HCT116 (cell line): ENCODE data around the gene XKR8. TPM values are rescaled to one million over a fixed set of nuclear protein-coding genes. Genes with fewer than 3 reads are reported as not detected.

ENCODE experiments used
- ATAC-seq: fragments of 200-7000 bp; cut with Tn5 transposase; 2 replicates; pipeline ENCODE4 v1.9.1; 2020; ENCODE audit warnings: mild to moderate bottlenecking, moderate library complexity
- BruUV-seq: library from RNA; stranded (reverse); fragments of 400-500 nt; replicated peaks from 2 replicates; lab custom pipeline; 2021; lab: Mats Ljungman, UMichigan
- CTCF ChIA-PET: fragments of 300-600 bp; sonication (Branson Sonifier 250); formaldehyde crosslinking; loops from one replicate; lab custom pipeline; 2021; ENCODE audit warnings: antibody characterized with exemption; lab: Charles Lee
- POLR2A ChIA-PET: fragments of 300-600, 350-600 bp; sonication (Branson Sonifier 250); formaldehyde crosslinking; loops from one replicate; lab custom pipeline; 2021; ENCODE audit warnings: antibody characterized with exemption; lab: Charles Lee
- RAD21 ChIA-PET, 2 experiments: fragments of 300-600 bp; sonication (Branson Sonifier 250); formaldehyde crosslinking; loops; one replicate each; lab custom pipeline; 2023; ENCODE audit warnings: low total read pairs in 2 of 2; ENCODE audit not compliant: uncharacterized antibody in 2 of 2, unreplicated experiment in 2 of 2, low non-redundant PET in 1 of 2; lab: Charles Lee
- DNase-seq: peaks from one replicate; pipeline ENCODE4 v3.0.0-alpha.2; 2010; ENCODE audit warnings: low read depth, low spot score
- H2AFZ ChIP-seq: fragments of 200-600 bp; shearing (Covaris generic), sonication (generic); 2 replicates; pipeline ENCODE4 v1.6.1; 2017; ENCODE audit warnings: low read depth, mixed run types, mixed read lengths, antibody characterized with exemption, low read length; ENCODE audit not compliant: poor library complexity, severe bottlenecking
- H3K27ac ChIP-seq: 2 replicates; pipeline ENCODE4 v1.5.1; 2012; ENCODE audit warnings: low read depth, low read length
- H3K27me3 ChIP-seq: fragments of 200-600 bp; sonication (generic); 2 replicates; pipeline ENCODE4 v1.6.1; 2016; ENCODE audit warnings: mixed run types, low read length, mixed read lengths; ENCODE audit not compliant: insufficient read depth
- H3K36me3 ChIP-seq, 2 experiments: fragments of 200-500 bp in 1 of 2; fragments of 200-600 bp in 1 of 2; sonication (Bioruptor generic) in 1 of 2; sonication (generic) in 1 of 2; 2 replicates each; pipeline versions ENCODE4 v1.5.1 to v1.6.1; 2014 to 2016; ENCODE audit warnings: low read length in 2 of 2, inconsistent platforms in 1 of 2, mixed read lengths in 1 of 2, mixed run types in 1 of 2; ENCODE audit not compliant: insufficient read depth in 2 of 2, control insufficient read depth in 1 of 2
- H3K4me1 ChIP-seq, 2 experiments: fragments of 200-600 bp in 1 of 2; sonication (generic) in 1 of 2; 2 replicates each; pipeline versions ENCODE4 v1.5.1 to v1.6.1; 2012 to 2017; ENCODE audit warnings: low read length in 2 of 2, inconsistent platforms in 1 of 2, mild to moderate bottlenecking in 1 of 2, mixed read lengths in 1 of 2, mixed run types in 1 of 2, moderate library complexity in 1 of 2; ENCODE audit not compliant: insufficient read depth in 2 of 2, control insufficient read depth in 1 of 2
- H3K4me2 ChIP-seq: fragments of 200-600 bp; sonication (generic); 2 replicates; pipeline ENCODE4 v1.6.1; 2017; ENCODE audit warnings: mixed run types, low read length, mixed read lengths
- H3K4me3 ChIP-seq, 2 experiments: fragments of 200-600 bp in 1 of 2; sonication (generic) in 1 of 2; replicated peaks in 1 of 2; 2 replicates each; pipeline ENCODE4 v1.5.1; 2011 to 2016; ENCODE audit warnings: low read length in 2 of 2, control low read depth in 1 of 2, low read depth in 1 of 2, mild to moderate bottlenecking in 1 of 2, mixed read lengths in 1 of 2, mixed run types in 1 of 2
- H3K79me2 ChIP-seq: fragments of 200-600 bp; sonication (generic); 2 replicates; pipeline ENCODE4 v1.6.1; 2017; ENCODE audit warnings: mild to moderate bottlenecking, mixed run types, low read length, moderate library complexity, mixed read lengths; ENCODE audit not compliant: insufficient read depth
- H3K9ac ChIP-seq: fragments of 200-600 bp; sonication (generic); 2 replicates; pipeline ENCODE4 v1.6.1; 2016; ENCODE audit warnings: low read length, mixed read lengths
- H3K9me2 ChIP-seq: fragments of 200-600 bp; sonication (generic), shearing (Covaris generic); 2 replicates; pipeline ENCODE4 v1.6.1; 2017; ENCODE audit warnings: mixed run types, mild to moderate bottlenecking, moderate library complexity; ENCODE audit not compliant: insufficient read depth
- H3K9me3 ChIP-seq, 2 experiments: fragments of 200-500 bp in 1 of 2; fragments of 200-600 bp in 1 of 2; sonication (Bioruptor generic) in 1 of 2; sonication (generic) in 1 of 2; 2 replicates each; pipeline ENCODE4 v1.6.1; 2014 to 2017; ENCODE audit warnings: low read length in 2 of 2, mixed read lengths in 2 of 2, inconsistent platforms in 1 of 2, low read depth in 1 of 2, mild to moderate bottlenecking in 1 of 2, mixed run types in 1 of 2, moderate library complexity in 1 of 2; ENCODE audit not compliant: control insufficient read depth in 1 of 2, insufficient read depth in 1 of 2
- H4K20me1 ChIP-seq: fragments of 200-600 bp; sonication (generic), shearing (Covaris generic); 2 replicates; pipeline ENCODE4 v1.6.1; 2017; ENCODE audit warnings: mixed run types, mild to moderate bottlenecking, moderate library complexity; ENCODE audit not compliant: insufficient read depth
- ATF3 ChIP-seq: IDR thresholded peaks from 2 replicates; pipeline ENCODE4 v1.6.1; 2012
- CEBPB ChIP-seq: IDR thresholded peaks from 2 replicates; pipeline ENCODE4 v1.6.1; 2012; ENCODE audit warnings: low read depth
- CTCF ChIP-seq, 3 experiments: fragments of 200-600 bp in 1 of 3; sonication (generic) in 1 of 3; IDR thresholded peaks in 2 of 3; conservative IDR thresholded peaks in 1 of 3; 2 replicates each; pipeline ENCODE4 v1.5.1; 2012 to 2017; ENCODE audit warnings: low read depth in 2 of 3, low read length in 2 of 3, antibody characterized with exemption in 1 of 3, borderline replicate concordance in 1 of 3, control low read depth in 1 of 3, mild to moderate bottlenecking in 1 of 3, mixed read lengths in 1 of 3, mixed run types in 1 of 3, moderate library complexity in 1 of 3; ENCODE audit not compliant: insufficient read depth in 1 of 3
- ELF1 ChIP-seq: IDR thresholded peaks from 2 replicates; pipeline ENCODE4 v1.6.1; 2012; ENCODE audit warnings: low read depth, borderline replicate concordance
- EZH2 ChIP-seq: fragments of 200-600 bp; sonication (generic); IDR thresholded peaks from 2 replicates; pipeline ENCODE4 v1.6.1; 2017; ENCODE audit warnings: antibody characterized with exemption, mixed run types
- EZH2phosphoT487 ChIP-seq: fragments of 200-600 bp; IDR thresholded peaks from 2 replicates; pipeline ENCODE4 v1.6.1; 2018; ENCODE audit warnings: antibody characterized with exemption, borderline replicate concordance
- FOSL1 ChIP-seq: IDR thresholded peaks from 2 replicates; pipeline ENCODE4 v1.6.1; 2012; ENCODE audit warnings: low read depth
- JUND ChIP-seq: IDR thresholded peaks from 2 replicates; pipeline ENCODE4 v1.6.1; 2012
- MAX ChIP-seq: IDR thresholded peaks from 2 replicates; pipeline ENCODE4 v1.6.1; 2012
- POLR2A ChIP-seq: IDR thresholded peaks from 2 replicates; pipeline ENCODE4 v1.7.0; 2011; ENCODE audit warnings: borderline replicate concordance; ENCODE audit not compliant: insufficient read depth, insufficient read length; ENCODE audit errors: extremely low read depth
- POLR2AphosphoS5 ChIP-seq: IDR thresholded peaks from 2 replicates; pipeline ENCODE4 v1.6.1; 2011; ENCODE audit warnings: mild to moderate bottlenecking, low read depth, low read length, moderate library complexity
- RAD21 ChIP-seq: IDR thresholded peaks from 2 replicates; pipeline ENCODE4 v1.6.1; 2012; ENCODE audit warnings: low read depth, mild to moderate bottlenecking
- SIN3A ChIP-seq: IDR thresholded peaks from 2 replicates; pipeline ENCODE4 v1.6.1; 2012; ENCODE audit warnings: low read depth
- TCF7L2 ChIP-seq: IDR thresholded peaks from 2 replicates; pipeline ENCODE4 v1.7.0; 2011; ENCODE audit warnings: borderline replicate concordance, inconsistent platforms; ENCODE audit not compliant: insufficient read depth, insufficient read length; ENCODE audit errors: extremely low read depth
- YY1 ChIP-seq: IDR thresholded peaks from 2 replicates; pipeline ENCODE4 v1.6.1; 2011; ENCODE audit warnings: low read length, low read depth, moderate library complexity, mild to moderate bottlenecking; ENCODE audit not compliant: insufficient replicate concordance; ENCODE audit errors: extremely low read depth
- ZBTB33 ChIP-seq: IDR thresholded peaks from 2 replicates; pipeline ENCODE4 v1.6.1; 2011; ENCODE audit warnings: mild to moderate bottlenecking, low read length, moderate library complexity; ENCODE audit not compliant: insufficient replicate concordance; ENCODE audit errors: extremely low read depth
- ZFX ChIP-seq: fragments of 450-650 bp; IDR thresholded peaks from 2 replicates; pipeline ENCODE4 v1.6.1; 2017
- ZNF274 ChIP-seq: fragments of 200-500 bp; sonication (Bioruptor generic); IDR thresholded peaks from 2 replicates; pipeline ENCODE4 v1.6.1; 2014; ENCODE audit warnings: mild to moderate bottlenecking, low read depth, low read length, inconsistent platforms
- intact Hi-C: fragments of 100-400 bp; cut with micrococcal nuclease; formaldehyde crosslinking; loops from 2 replicates; pipeline ENCODE4 v1.10.0; 2022
- total RNA-seq: library from RNA; stranded (reverse); gene quantifications from one replicate; pipeline ENCODE4 v1.2.1, GENCODE V29; 2021; ENCODE audit not compliant: unreplicated experiment
- TF ChIP-seq, protein P1 (sequence below): IDR thresholded peaks from 2 replicates; pipeline ENCODE4 v1.6.1; 2012; ENCODE audit warnings: low read depth

The XKR8 gene
- total RNA-seq, 1 experiment from 2014 or later, result 11.0 TPM

DNA sequence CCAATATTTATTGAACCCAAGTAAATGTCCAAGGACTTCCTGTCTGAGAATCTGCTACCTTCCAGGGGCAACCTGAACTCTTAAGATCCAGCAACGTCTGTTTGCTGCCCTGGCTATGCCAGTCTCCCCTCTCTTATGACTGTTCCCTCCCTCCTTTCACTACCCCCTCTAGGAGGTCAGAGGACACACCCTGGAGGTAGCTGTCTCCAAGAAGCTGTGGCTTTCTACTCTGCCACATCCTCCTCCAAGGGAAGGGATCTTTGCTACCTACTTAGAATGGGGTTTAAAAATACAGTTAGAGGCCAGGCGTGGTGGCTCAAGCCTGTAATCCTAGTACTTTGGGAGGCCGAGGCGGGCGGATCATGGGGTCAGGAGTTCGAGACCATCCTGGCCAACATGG is 28.6 kb upstream of the XKR8 start:
- DNase-seq, result no peak
- no peaks in the 10 kb centered on the region for H3K36me3 ChIP-seq
- no peaks in the 10 kb centered on the region for H3K9me2 ChIP-seq
- intact Hi-C loops, result no loop called here
- BruUV-seq, result no TSS peak
- no peak overlapping the region for H3K27ac ChIP-seq
- no peak for TF ChIP-seq ZFX
- TF ChIP-seq YY1, result no peak
- no peak for TF ChIP-seq RAD21
- TF ChIP-seq CTCF (IDR thresholded peaks at IDR 0.05 in 2 of 3, conservative IDR thresholded peaks at IDR 0.05 in 1 of 3; ENCODE audit: borderline replicate concordance in 1 of 3, insufficient read depth in 1 of 3, low read depth in 2 of 3, low read length in 2 of 3), result no peak
- TF ChIP-seq ATF3, result no peak
- TF ChIP-seq, protein P1, sequence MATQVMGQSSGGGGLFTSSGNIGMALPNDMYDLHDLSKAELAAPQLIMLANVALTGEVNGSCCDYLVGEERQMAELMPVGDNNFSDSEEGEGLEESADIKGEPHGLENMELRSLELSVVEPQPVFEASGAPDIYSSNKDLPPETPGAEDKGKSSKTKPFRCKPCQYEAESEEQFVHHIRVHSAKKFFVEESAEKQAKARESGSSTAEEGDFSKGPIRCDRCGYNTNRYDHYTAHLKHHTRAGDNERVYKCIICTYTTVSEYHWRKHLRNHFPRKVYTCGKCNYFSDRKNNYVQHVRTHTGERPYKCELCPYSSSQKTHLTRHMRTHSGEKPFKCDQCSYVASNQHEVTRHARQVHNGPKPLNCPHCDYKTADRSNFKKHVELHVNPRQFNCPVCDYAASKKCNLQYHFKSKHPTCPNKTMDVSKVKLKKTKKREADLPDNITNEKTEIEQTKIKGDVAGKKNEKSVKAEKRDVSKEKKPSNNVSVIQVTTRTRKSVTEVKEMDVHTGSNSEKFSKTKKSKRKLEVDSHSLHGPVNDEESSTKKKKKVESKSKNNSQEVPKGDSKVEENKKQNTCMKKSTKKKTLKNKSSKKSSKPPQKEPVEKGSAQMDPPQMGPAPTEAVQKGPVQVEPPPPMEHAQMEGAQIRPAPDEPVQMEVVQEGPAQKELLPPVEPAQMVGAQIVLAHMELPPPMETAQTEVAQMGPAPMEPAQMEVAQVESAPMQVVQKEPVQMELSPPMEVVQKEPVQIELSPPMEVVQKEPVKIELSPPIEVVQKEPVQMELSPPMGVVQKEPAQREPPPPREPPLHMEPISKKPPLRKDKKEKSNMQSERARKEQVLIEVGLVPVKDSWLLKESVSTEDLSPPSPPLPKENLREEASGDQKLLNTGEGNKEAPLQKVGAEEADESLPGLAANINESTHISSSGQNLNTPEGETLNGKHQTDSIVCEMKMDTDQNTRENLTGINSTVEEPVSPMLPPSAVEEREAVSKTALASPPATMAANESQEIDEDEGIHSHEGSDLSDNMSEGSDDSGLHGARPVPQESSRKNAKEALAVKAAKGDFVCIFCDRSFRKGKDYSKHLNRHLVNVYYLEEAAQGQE, result no peak
- no peak for TF ChIP-seq ZBTB33
- TF ChIP-seq CEBPB, result no peak
- TF ChIP-seq POLR2A, result no peak
- no peak for TF ChIP-seq JUND
- TF ChIP-seq EZH2phosphoT487, result no peak
- no peak for TF ChIP-seq SIN3A
- no peak for TF ChIP-seq TCF7L2
- no peak for TF ChIP-seq ELF1
- TF ChIP-seq FOSL1, result no peak
- no peak for TF ChIP-seq MAX
- TF ChIP-seq EZH2, result no peak
- no peak for TF ChIP-seq POLR2AphosphoS5
- TF ChIP-seq ZNF274, result no peak
- H3K9ac ChIP-seq, result no peak overlapping the region
- ATAC-seq, result no peak
- H3K27me3 ChIP-seq, result no peaks in the 10 kb centered on the region
- H3K4me2 ChIP-seq, result no peak overlapping the region
- H2AFZ ChIP-seq, result no peak overlapping the region
- no peaks in the 10 kb centered on the region for H4K20me1 ChIP-seq
- POLR2A ChIA-PET, result no interaction called here
- no peak overlapping the region for H3K4me3 ChIP-seq
- CTCF ChIA-PET, result no interaction called here
- H3K9me3 ChIP-seq, result no peaks in the 10 kb centered on the region
- RAD21 ChIA-PET, result no interaction called here
- peaks cover 7 to 14% of the 10 kb centered on the region in 2 experiments; a peak in 3 of 4 replicates for H3K4me1 ChIP-seq
- no peaks in the 10 kb centered on the region for H3K79me2 ChIP-seq
